HepG2 (cell line): Measurements from ENCODE around the gene METAP1. TPM values are rescaled to one million over a fixed set of nuclear protein-coding genes. Genes with fewer than 3 reads are reported as not detected.
A peak's percentile ranks its signal among the peaks of the same experiment; 100 is the strongest.

ENCODE experiments used
- AGO1 ChIP-seq: fragments of 200-400 bp; formaldehyde crosslinking; IDR thresholded peaks from 2 replicates; pipeline ENCODE4 v1.6.1; 2017; ENCODE audit warnings: mild to moderate bottlenecking, low read depth, low read length, moderate library complexity; ENCODE audit not compliant: poor library complexity, severe bottlenecking
- ETV5 ChIP-seq: IDR thresholded peaks from 2 replicates; pipeline ENCODE4 v1.6.1; 2018; ENCODE audit warnings: missing biosample characterization, missing genetic modification reagents, inconsistent platforms, borderline replicate concordance
- FOXK2 ChIP-seq: fragments of 450-650 bp; IDR thresholded peaks from 2 replicates; pipeline ENCODE4 v1.6.1; 2016
- HNRNPLL ChIP-seq: fragments of 200-400 bp; formaldehyde crosslinking; IDR thresholded peaks from 2 replicates; pipeline ENCODE4 v1.6.1; 2017; ENCODE audit warnings: mild to moderate bottlenecking, low read depth, low read length; ENCODE audit not compliant: poor library complexity, severe bottlenecking
- MXD4 ChIP-seq: IDR thresholded peaks from 2 replicates; pipeline ENCODE4 v1.6.1; 2016; ENCODE audit warnings: mild to moderate bottlenecking, missing biosample characterization, missing genetic modification reagents
- NR2C2 ChIP-seq: sonication (generic); formaldehyde crosslinking; IDR thresholded peaks from 2 replicates; pipeline ENCODE4 v1.4.0; 2020; ENCODE audit warnings: missing genetic modification reagents, mild to moderate bottlenecking, moderate library complexity, borderline replicate concordance
- PBX2 ChIP-seq: IDR thresholded peaks from 2 replicates; pipeline ENCODE4 v1.6.1; 2016; ENCODE audit warnings: control low read depth
- PRPF4 ChIP-seq: fragments of 200-400 bp; formaldehyde crosslinking; IDR thresholded peaks from 2 replicates; pipeline ENCODE4 v1.6.1; 2016; ENCODE audit warnings: low read length, low read depth; ENCODE audit not compliant: poor library complexity, severe bottlenecking
- RAD51 ChIP-seq: fragments of 450-650 bp; IDR thresholded peaks from 2 replicates; pipeline ENCODE4 v1.6.1; 2016; ENCODE audit warnings: borderline replicate concordance
- RFXANK ChIP-seq: IDR thresholded peaks from 2 replicates; pipeline ENCODE4 v1.6.1; 2016
- SP1 ChIP-seq, 2 experiments: fragments of 450-650 bp in 1 of 2; sonication (generic) in 1 of 2; formaldehyde crosslinking in 1 of 2; IDR thresholded peaks; 2 replicates each; pipeline versions ENCODE4 v1.4.0 to v1.6.1; 2016 to 2020; ENCODE audit warnings: missing genetic modification reagents in 1 of 2
- SPEN ChIP-seq: sonication (generic); formaldehyde crosslinking; IDR thresholded peaks from 2 replicates; pipeline ENCODE4 v1.5.1; 2020; ENCODE audit warnings: low read depth, mild to moderate bottlenecking, missing genetic modification reagents
- TARDBP ChIP-seq: sonication (generic); formaldehyde crosslinking; IDR thresholded peaks from 2 replicates; pipeline ENCODE4 v1.8.0; 2022; ENCODE audit warnings: mild to moderate bottlenecking, missing genetic modification reagents
- ZBTB37 ChIP-seq: sonication (generic); formaldehyde crosslinking; IDR thresholded peaks from 2 replicates; pipeline ENCODE4 v1.4.0; 2020; ENCODE audit warnings: mild to moderate bottlenecking, missing genetic modification reagents
- ZNF234 ChIP-seq: sonication (generic); formaldehyde crosslinking; conservative IDR thresholded peaks from 2 replicates; pipeline ENCODE4 v1.5.1; 2020; ENCODE audit warnings: mild to moderate bottlenecking, missing genetic modification reagents
- ZNF329 ChIP-seq: sonication (generic); formaldehyde crosslinking; IDR thresholded peaks from 2 replicates; pipeline ENCODE4 v1.9.0; 2021; ENCODE audit warnings: low read depth, mild to moderate bottlenecking, missing genetic modification reagents
- ZNF333 ChIP-seq: sonication (generic); formaldehyde crosslinking; IDR thresholded peaks from 2 replicates; pipeline ENCODE4 v1.4.0; 2020; ENCODE audit warnings: mild to moderate bottlenecking, missing genetic modification reagents, borderline replicate concordance
- ZNF44 ChIP-seq: sonication (generic); formaldehyde crosslinking; IDR thresholded peaks from 2 replicates; pipeline ENCODE4 v1.5.1; 2020; ENCODE audit warnings: mild to moderate bottlenecking, missing genetic modification reagents
- ZNF564 ChIP-seq: sonication (generic); formaldehyde crosslinking; IDR thresholded peaks from 2 replicates; pipeline ENCODE4 v1.8.1; 2023; ENCODE audit warnings: mild to moderate bottlenecking, missing genetic modification reagents
- ZSCAN12 ChIP-seq: sonication (generic); formaldehyde crosslinking; IDR thresholded peaks from 2 replicates; pipeline ENCODE4 v1.9.0; 2021; ENCODE audit warnings: mild to moderate bottlenecking, missing genetic modification reagents
- ZSCAN5A ChIP-seq: sonication (generic); formaldehyde crosslinking; IDR thresholded peaks from 2 replicates; pipeline ENCODE4 v1.8.0; 2022; ENCODE audit warnings: mild to moderate bottlenecking, missing genetic modification reagents, borderline replicate concordance
- polyA plus RNA-seq, 8 experiments: library from polyadenylated mRNA; depleted of rRNA in 3 of 8; stranded (reverse) in 7 of 8; unstranded in 1 of 8; fragments of >200 nt; fragmentation: Illumina TruSeq in 4 of 8; extraction: Trizol in 4 of 8; gene quantifications; 2 replicates each; pipeline versions ENCODE4 v1.2.1 to v1.2.3, GENCODE V29; 2011 to 2016; ENCODE audit warnings: low read depth in 4 of 8, missing spikeins in 1 of 8, mixed read lengths in 1 of 8; ENCODE audit not compliant: insufficient read depth in 1 of 8
- total RNA-seq, 5 experiments: library from RNA; depleted of rRNA; stranded (reverse); fragments of >200 nt; fragmentation: Illumina TruSeq; extraction: Trizol; gene quantifications; 2 replicates each; pipeline ENCODE4 v1.2.3, GENCODE V29; 2016; ENCODE audit warnings: low read depth in 1 of 5
- TF ChIP-seq, protein P1 (sequence below): sonication (generic); formaldehyde crosslinking; IDR thresholded peaks from 2 replicates; pipeline ENCODE4 v1.4.0; 2020; ENCODE audit warnings: mild to moderate bottlenecking, missing genetic modification reagents
- TF ChIP-seq, protein P2 (sequence below): sonication (generic); formaldehyde crosslinking; IDR thresholded peaks from 2 replicates; pipeline ENCODE4 v1.4.0; 2020; ENCODE audit warnings: mild to moderate bottlenecking, missing genetic modification reagents

The METAP1 gene
- total and polyA plus RNA-seq, 2 of the 13 experiments (the other 11 are each of a cell fraction or from before 2014, with no cell fraction given) = 44.9 to 53.5 TPM

- TF ChIP-seq ZNF44 (CRISPR knock-in tag) = no peak
- TF ChIP-seq, protein P1, sequence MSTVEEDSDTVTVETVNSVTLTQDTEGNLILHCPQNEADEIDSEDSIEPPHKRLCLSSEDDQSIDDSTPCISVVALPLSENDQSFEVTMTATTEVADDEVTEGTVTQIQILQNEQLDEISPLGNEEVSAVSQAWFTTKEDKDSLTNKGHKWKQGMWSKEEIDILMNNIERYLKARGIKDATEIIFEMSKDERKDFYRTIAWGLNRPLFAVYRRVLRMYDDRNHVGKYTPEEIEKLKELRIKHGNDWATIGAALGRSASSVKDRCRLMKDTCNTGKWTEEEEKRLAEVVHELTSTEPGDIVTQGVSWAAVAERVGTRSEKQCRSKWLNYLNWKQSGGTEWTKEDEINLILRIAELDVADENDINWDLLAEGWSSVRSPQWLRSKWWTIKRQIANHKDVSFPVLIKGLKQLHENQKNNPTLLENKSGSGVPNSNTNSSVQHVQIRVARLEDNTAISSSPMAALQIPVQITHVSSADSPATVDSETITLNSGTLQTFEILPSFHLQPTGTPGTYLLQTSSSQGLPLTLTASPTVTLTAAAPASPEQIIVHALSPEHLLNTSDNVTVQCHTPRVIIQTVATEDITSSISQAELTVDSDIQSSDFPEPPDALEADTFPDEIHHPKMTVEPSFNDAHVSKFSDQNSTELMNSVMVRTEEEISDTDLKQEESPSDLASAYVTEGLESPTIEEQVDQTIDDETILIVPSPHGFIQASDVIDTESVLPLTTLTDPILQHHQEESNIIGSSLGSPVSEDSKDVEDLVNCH (CRISPR knock-in tag) = no peak
- no peak for TF ChIP-seq NR2C2 (CRISPR knock-in tag)
- TF ChIP-seq ZBTB37 = no peak
- TF ChIP-seq FOXK2 = no peak
- TF ChIP-seq SP1 (IDR thresholded peaks at IDR 0.05) = no peak
- TF ChIP-seq SP1 (CRISPR knock-in tag; IDR thresholded peaks at IDR 0.05) = peak; percentile 8; the same call in 1 of the 2 replicates
- TF ChIP-seq ZNF333 (CRISPR knock-in tag) = no peak
- TF ChIP-seq RAD51 = no peak
- TF ChIP-seq ZNF329 (CRISPR knock-in tag) = no peak
- no peak; the same call in 1 of the 2 replicates for TF ChIP-seq TARDBP (CRISPR knock-in tag)
- peak; percentile 62; the same call in 1 of the 2 replicates for TF ChIP-seq ZSCAN5A (CRISPR knock-in tag)
- peak; percentile 49 for TF ChIP-seq HNRNPLL
- 0 out of 2 replicates have a peak, but pooled peaks have one; percentile 69 for TF ChIP-seq ZNF234 (CRISPR knock-in tag)
- peak; percentile 68 for TF ChIP-seq ZNF564 (CRISPR knock-in tag)
- no peak for TF ChIP-seq PBX2 (CRISPR knock-in tag)
- TF ChIP-seq, protein P2, sequence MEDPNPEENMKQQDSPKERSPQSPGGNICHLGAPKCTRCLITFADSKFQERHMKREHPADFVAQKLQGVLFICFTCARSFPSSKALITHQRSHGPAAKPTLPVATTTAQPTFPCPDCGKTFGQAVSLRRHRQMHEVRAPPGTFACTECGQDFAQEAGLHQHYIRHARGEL (CRISPR knock-in tag) = no peak
- TF ChIP-seq RFXANK = no peak
- TF ChIP-seq ZSCAN12 (CRISPR knock-in tag) = no peak
- TF ChIP-seq PRPF4 = no peak
- TF ChIP-seq ETV5 (CRISPR knock-in tag) = no peak; the same call in 1 of the 2 replicates
- no peak; the same call in none of the 2 replicates for TF ChIP-seq SPEN (CRISPR knock-in tag)
- peak; percentile 33 for TF ChIP-seq MXD4 (CRISPR knock-in tag)
- peak; percentile 11 for TF ChIP-seq AGO1
Measured at GRCh38 chr4:98995183-98996055, at the start of gene METAP1 (continued).
